Subcutaneous abdominal adipose tissue (tissue), 5 donors: ENCODE measurements around the gene AK4.

Source experiments
- H3K27ac ChIP-seq: one replicate; pipeline ENCODE4 v1.7.0; 2013; ENCODE audit warnings: low read depth, mild to moderate bottlenecking, inconsistent platforms, low read length, moderate library complexity
- H3K27me3 ChIP-seq, 5 donors: one replicate each; pipeline ENCODE4 v1.7.0; 2013; ENCODE audit warnings: low read length in 5 of 5, inconsistent platforms in 1 of 5; ENCODE audit not compliant: control insufficient read depth in 5 of 5, insufficient read depth in 4 of 5
- H3K36me3 ChIP-seq, 5 donors: one replicate each; pipeline ENCODE4 v1.7.0; 2013; ENCODE audit warnings: low read length in 5 of 5; ENCODE audit not compliant: control insufficient read depth in 5 of 5, insufficient read depth in 5 of 5
- H3K4me1 ChIP-seq, 5 donors: one replicate each; pipeline ENCODE4 v1.7.0; 2013; ENCODE audit warnings: low read length in 5 of 5, mild to moderate bottlenecking in 3 of 5, moderate library complexity in 1 of 5; ENCODE audit not compliant: control insufficient read depth in 5 of 5, insufficient read depth in 5 of 5
- H3K4me3 ChIP-seq, 5 donors: one replicate each; pipeline ENCODE4 v1.7.0; 2013; ENCODE audit warnings: low read length in 5 of 5, low read depth in 1 of 5
- H3K9ac ChIP-seq, 5 donors: one replicate each; pipeline ENCODE4 v1.7.0; 2013; ENCODE audit warnings: low read length in 5 of 5, mild to moderate bottlenecking in 4 of 5, moderate library complexity in 3 of 5
- H3K9me3 ChIP-seq, 5 donors: one replicate each; pipeline ENCODE4 v1.7.0; 2013; ENCODE audit warnings: low read length in 5 of 5; ENCODE audit not compliant: control insufficient read depth in 5 of 5
- donor health status: healthy.
- donor health status: healthy.
- donor health status: healthy.
- donor health status: healthy.
- donor health status: healthy.

AK4 gene

GRCh38 chr1:65209005-65209885 lies 61.2 kb downstream of the AK4 start:
- Histone ChIP-seq H3K36me3 (no peaks in the 10 kb centered on the region), H3K9ac (no peak overlapping the region), H3K27ac (no peak overlapping the region), H3K9me3 (no peaks in the 10 kb centered on the region), H3K27me3 (no peaks in the 10 kb centered on the region), H3K4me1 (peaks cover 0 to 6% (median 4%) of the 10 kb centered on the region in 5 donors), H3K4me3 (no peak overlapping the region)

DNA sequence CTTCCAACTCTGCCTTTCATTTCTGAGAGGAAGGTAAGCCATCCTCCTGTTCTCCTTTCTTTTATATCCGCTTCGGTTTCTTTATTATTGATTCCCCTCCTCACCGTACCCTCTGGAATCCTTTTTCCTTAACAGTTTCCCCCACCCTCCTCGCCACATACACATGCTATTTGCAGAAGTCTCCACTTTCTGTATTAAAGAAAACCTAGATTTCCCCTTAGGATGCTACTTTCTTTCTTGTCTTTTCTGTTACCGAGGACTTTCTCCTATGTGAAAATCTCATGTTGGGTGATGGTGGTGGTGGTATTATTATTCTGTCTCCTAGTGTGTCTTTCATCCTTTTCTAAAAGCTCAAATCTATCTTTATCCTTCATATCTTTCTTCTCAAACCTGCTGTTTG lies 62.3 kb downstream of the AK4 start:
- H3K9me3 ChIP-seq, result no peaks in the 10 kb centered on the region
- H3K4me1 ChIP-seq, result peaks cover 0 to 6% (median 4%) of the 10 kb centered on the region in 5 donors
- no peak overlapping the region for H3K27ac ChIP-seq
- no peaks in the 10 kb centered on the region for H3K36me3 ChIP-seq
- no peaks in the 10 kb centered on the region for H3K27me3 ChIP-seq
- no peak overlapping the region for H3K4me3 ChIP-seq
- no peak overlapping the region for H3K9ac ChIP-seq

DNA sequence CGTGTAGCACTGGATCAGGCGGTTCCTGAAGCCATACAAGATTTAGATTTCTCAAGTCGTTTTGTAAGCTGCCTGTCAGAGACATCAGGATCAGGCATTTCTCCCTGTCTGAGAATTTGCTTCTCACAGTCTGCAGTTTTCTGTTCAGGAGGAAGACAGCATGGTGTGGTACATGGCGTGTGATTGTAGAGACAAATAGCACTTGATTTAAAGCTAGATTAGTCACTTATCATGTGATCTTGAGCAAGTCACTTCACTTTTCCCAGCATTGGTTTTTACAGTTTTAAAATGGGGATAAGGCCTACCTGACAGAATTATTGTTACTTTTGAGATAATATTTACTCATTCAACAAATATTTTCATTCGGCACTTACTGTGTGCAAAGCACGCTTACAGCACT lies 63.3 kb downstream of the AK4 start:
- H3K36me3 ChIP-seq, result no peaks in the 10 kb centered on the region
- H3K9me3 ChIP-seq, result no peaks in the 10 kb centered on the region
- no peaks in the 10 kb centered on the region for H3K27me3 ChIP-seq
- H3K27ac ChIP-seq, result no peak overlapping the region
- peaks cover 0 to 6% (median 4%) of the 10 kb centered on the region in 5 donors for H3K4me1 ChIP-seq
- H3K4me3 ChIP-seq, result no peak overlapping the region
- no peak overlapping the region for H3K9ac ChIP-seq

DNA sequence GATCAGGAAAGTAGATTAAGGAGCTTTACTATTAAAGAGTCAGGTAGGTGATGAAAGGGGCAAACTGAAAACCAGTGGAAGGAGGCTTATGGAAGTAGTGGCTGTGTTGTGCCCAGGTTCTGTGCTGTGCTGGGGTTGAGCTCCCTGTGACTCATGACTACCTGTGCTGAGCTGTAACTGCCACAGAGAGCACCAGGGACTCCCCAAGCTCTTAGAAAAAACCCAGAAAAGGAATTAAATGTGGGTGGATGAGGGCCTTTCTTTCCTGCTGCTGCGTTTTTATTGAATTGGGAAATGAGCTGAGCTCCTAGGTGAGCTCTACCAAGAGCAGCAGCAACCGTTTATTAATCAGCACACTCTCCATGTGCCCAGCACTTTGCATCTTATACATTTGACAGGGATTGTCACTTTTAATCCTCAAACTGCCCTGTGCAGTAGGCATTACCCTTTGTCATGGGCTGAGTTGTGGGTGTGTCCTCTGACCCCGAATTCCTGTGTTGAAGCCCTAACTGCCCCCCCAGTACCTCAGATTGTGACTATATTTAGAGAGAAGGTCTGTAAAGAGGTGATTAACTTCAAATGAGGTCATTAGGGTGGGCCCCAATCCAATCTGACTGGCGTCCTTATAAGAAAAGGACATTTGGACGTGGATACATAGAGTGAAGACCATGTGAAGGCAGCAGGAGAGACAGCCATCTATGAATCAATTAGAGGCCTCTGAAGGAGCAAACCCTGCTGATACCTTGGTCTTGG lies 65.4 kb downstream of the AK4 start:
- no peaks in the 10 kb centered on the region for H3K36me3 ChIP-seq
- H3K4me3 ChIP-seq, result no peak overlapping the region
- no peaks in the 10 kb centered on the region for H3K27me3 ChIP-seq
- no peak overlapping the region for H3K27ac ChIP-seq
- H3K9me3 ChIP-seq, result no peaks in the 10 kb centered on the region
- H3K4me1 ChIP-seq, result peaks cover 0 to 6% (median 4%) of the 10 kb centered on the region in 5 donors
- H3K9ac ChIP-seq, result no peak overlapping the region

- Histone ChIP-seq H3K36me3 (peaks cover 0 to 4% (median 0%) of the 10 kb centered on the region in 5 donors), H3K4me1 (peaks cover 0 to under 1% (median 0%) of the 10 kb centered on the region in 5 donors), H3K27ac (no peak overlapping the region), H3K27me3 (no peaks in the 10 kb centered on the region), H3K4me3 (no peak overlapping the region), H3K9ac (no peak overlapping the region), H3K9me3 (no peaks in the 10 kb centered on the region)
Observed at GRCh38 chr1:65214340-65215027, 66.5 kb downstream of the AK4 start.

DNA sequence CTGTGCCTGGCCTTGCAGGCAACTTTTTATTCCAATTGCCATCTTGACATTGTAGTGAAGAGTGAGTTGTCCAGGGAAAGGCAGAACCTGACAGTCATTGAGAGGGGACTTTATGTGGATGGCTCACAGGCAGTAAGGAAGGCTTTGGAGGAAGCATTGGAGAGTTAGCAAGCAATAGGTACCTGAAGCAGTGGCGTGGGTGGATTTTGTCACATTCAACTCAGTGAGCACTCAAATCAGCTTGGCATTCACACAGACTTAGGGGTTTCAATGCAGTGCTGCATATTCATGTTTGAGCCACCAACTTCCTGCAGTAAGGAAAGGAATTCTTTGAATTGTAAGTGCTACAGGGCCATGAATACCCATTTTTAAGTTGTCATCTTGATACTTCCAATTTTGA lies 69.0 kb downstream of the AK4 start:
- no peak overlapping the region for H3K27ac ChIP-seq
- no peaks in the 10 kb centered on the region for H3K4me1 ChIP-seq
- no peak overlapping the region for H3K4me3 ChIP-seq
- H3K9me3 ChIP-seq, result no peaks in the 10 kb centered on the region
- no peaks in the 10 kb centered on the region for H3K27me3 ChIP-seq
- no peak overlapping the region for H3K9ac ChIP-seq
- peaks cover 0 to 13% (median 3%) of the 10 kb centered on the region in 5 donors for H3K36me3 ChIP-seq

GRCh38 chr1:65221638-65222339 lies 73.8 kb downstream of the AK4 start:
- Histone ChIP-seq H3K27me3 (no peaks in the 10 kb centered on the region), H3K36me3 (peaks cover 2 to 20% (median 10%) of the 10 kb centered on the region in 5 donors), H3K9me3 (no peaks in the 10 kb centered on the region), H3K27ac (no peak overlapping the region), H3K4me3 (no peak overlapping the region), H3K4me1 (no peaks in the 10 kb centered on the region), H3K9ac (no peak overlapping the region)

GRCh38 chr1:65222340-65222940 lies 74.4 kb downstream of the AK4 start:
- Histone ChIP-seq H3K9ac (no peak overlapping the region), H3K27ac (no peak overlapping the region), H3K9me3 (no peaks in the 10 kb centered on the region), H3K27me3 (no peaks in the 10 kb centered on the region), H3K36me3 (peaks cover 2 to 20% (median 10%) of the 10 kb centered on the region in 5 donors), H3K4me3 (no peak overlapping the region), H3K4me1 (no peaks in the 10 kb centered on the region)

DNA sequence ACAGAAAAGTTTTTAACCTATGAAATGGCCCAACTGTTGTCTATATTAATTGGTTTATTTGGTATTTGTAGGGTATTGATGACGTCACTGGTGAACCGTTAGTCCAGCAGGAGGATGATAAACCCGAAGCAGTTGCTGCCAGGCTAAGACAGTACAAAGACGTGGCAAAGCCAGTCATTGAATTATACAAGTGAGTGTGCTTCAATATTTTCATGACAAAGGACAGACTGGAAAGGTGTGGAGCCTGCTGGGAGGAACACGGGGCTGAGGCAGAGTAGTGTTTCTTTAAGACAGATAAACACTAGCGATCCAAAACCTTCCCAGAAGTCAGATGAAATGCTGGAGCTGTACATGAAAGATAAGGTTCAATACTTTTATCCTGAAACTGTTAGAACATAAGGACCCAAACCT lies 76.7 kb downstream of the AK4 start:
- Histone ChIP-seq H3K27ac (no peak overlapping the region), H3K4me1 (no peaks in the 10 kb centered on the region), H3K4me3 (no peak overlapping the region), H3K36me3 (peaks cover 4 to 21% (median 11%) of the 10 kb centered on the region in 5 donors), H3K27me3 (no peaks in the 10 kb centered on the region), H3K9me3 (no peaks in the 10 kb centered on the region), H3K9ac (no peak overlapping the region)
